EH (cell line): ENCODE data around the gene OR2F2.

Source experiments
- DNase-seq: peaks from one replicate; pipeline ENCODE4 v3.0.0-alpha.2; 2015; ENCODE audit warnings: low read depth

The OR2F2 gene

GRCh38 chr7:143978585-143978984 is 43.6 kb downstream of the OR2F2 start:
- DNase-seq, result no peak

GRCh38 chr7:143979359-143979758 is 44.3 kb downstream of the OR2F2 start:
- peak; percentile 82 for DNase-seq

- DNase-seq, result no peak
Measured at GRCh38 chr7:143979998-143980397, 45.0 kb downstream of the OR2F2 start.

- DNase-seq, result no peak
Measured at GRCh38 chr7:143980746-143981510, 45.9 kb downstream of the OR2F2 start.

GRCh38 chr7:143983960-143984359 is 48.9 kb downstream of the OR2F2 start:
- DNase-seq, result no peak
